ENCODE results near the gene ADGRL1.

Gene ADGRL1

DNA sequence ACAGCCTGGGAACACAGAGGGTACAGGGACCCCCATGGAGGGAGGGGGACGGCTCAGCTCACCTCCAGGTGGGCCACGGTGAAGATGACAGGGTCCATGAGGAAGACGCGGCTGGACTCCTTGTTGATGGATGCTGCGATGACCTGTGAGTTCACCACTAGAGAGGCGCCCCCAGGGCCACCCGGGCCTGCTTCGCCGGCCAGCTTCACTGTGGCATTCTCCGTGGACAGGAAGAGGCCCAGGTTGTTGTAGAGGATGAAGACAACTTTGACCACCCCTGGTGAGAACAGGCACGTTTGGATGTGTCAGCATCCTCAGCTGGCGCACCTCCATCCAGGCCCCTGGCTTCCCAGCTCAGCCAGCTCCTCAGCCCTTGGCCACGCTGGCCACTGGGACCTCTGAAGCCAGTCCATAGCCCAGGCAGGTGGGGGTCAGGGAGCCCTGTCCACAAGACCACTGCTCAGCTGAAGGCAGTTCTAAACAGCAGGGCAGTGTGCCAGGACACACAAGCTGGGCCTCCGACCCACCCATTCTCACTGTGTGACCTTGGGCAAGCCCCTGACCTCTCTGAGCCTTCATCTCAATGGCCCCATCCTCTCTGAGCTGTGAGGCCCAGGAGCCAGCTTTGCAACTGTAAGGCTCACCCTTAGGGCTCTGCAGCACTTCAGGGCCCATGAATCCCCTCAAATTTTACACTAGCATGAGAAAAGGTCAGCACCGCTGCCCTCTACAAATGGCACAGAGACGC, 47.5 kb downstream of the ADGRL1 start:
- no peak overlapping the region for H3K4me3 ChIP-seq (ENCODE audit: low read depth, low read length)
- H3K9ac ChIP-seq = no peak overlapping the region
- H2AFZ ChIP-seq = no peak overlapping the region
- H3K27me3 ChIP-seq (ENCODE audit: control insufficient read depth, insufficient read depth, low read length) = no peaks in the 10 kb centered on the region
- H3K79me2 ChIP-seq = no peaks in the 10 kb centered on the region
- no peak overlapping the region for H3K27ac ChIP-seq
- H3K4me1 ChIP-seq = no peaks in the 10 kb centered on the region
- no peaks in the 10 kb centered on the region for H3K9me3 ChIP-seq (ENCODE audit: control insufficient read depth, low read length)
- TF ChIP-seq, protein P1, sequence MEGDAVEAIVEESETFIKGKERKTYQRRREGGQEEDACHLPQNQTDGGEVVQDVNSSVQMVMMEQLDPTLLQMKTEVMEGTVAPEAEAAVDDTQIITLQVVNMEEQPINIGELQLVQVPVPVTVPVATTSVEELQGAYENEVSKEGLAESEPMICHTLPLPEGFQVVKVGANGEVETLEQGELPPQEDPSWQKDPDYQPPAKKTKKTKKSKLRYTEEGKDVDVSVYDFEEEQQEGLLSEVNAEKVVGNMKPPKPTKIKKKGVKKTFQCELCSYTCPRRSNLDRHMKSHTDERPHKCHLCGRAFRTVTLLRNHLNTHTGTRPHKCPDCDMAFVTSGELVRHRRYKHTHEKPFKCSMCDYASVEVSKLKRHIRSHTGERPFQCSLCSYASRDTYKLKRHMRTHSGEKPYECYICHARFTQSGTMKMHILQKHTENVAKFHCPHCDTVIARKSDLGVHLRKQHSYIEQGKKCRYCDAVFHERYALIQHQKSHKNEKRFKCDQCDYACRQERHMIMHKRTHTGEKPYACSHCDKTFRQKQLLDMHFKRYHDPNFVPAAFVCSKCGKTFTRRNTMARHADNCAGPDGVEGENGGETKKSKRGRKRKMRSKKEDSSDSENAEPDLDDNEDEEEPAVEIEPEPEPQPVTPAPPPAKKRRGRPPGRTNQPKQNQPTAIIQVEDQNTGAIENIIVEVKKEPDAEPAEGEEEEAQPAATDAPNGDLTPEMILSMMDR (IDR thresholded peaks at IDR 0.05) = no peak
- no peak overlapping the region for H3K4me2 ChIP-seq (ENCODE audit: low read length)
- H3K36me3 ChIP-seq (ENCODE audit: control insufficient read depth, insufficient read depth, low read length) = no peaks in the 10 kb centered on the region

DNA sequence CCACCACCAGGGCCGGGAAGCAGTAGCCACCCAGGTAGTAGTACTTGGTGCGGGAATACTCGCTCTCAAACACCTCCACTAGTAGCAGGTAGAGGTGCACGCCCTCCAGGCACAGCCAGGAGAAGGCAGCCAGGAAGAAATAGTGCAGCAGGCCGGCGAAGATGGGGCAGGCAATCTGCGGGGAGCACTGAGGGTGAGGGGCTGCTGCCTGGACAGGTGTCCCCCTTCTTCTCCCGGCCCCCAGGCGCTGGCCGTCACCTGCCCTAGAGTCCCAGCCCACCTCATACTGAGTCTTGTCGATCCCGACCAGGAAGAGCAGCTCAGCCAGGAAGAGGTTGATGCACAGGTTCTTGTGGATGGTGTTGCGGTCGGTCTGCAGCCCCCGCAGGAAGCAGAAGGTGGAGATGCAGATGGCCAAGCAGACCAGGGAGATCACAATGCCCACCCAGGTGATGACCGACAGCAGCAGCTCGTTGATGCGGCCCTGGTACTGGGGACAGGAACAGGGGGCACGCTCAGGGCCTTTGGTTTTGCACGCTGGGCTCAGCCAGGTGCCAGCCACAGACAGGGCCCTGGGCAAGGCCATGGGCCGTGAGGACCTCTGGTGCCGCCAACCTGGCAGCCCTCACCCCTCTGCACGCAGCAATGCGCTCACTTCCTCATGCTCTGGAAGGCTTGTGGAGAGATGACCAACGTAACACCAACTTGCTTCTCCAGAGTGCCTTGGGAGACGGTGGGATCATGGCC, 48.8 kb downstream of the ADGRL1 start:
- Histone ChIP-seq H2AFZ (no peak overlapping the region), H3K27ac (no peak overlapping the region), H3K4me3 (ENCODE audit: low read depth, low read length) (no peak overlapping the region), H3K9ac (no peak overlapping the region), H3K79me2 (no peaks in the 10 kb centered on the region), H3K36me3 (ENCODE audit: control insufficient read depth, insufficient read depth, low read length) (no peaks in the 10 kb centered on the region), H3K9me3 (ENCODE audit: control insufficient read depth, low read length) (no peaks in the 10 kb centered on the region), H3K4me1 (no peaks in the 10 kb centered on the region), H3K4me2 (ENCODE audit: low read length) (no peak overlapping the region), H3K27me3 (ENCODE audit: control insufficient read depth, insufficient read depth, low read length) (no peaks in the 10 kb centered on the region)
- TF ChIP-seq, protein P1 (IDR thresholded peaks at IDR 0.05) = no peak

DNA sequence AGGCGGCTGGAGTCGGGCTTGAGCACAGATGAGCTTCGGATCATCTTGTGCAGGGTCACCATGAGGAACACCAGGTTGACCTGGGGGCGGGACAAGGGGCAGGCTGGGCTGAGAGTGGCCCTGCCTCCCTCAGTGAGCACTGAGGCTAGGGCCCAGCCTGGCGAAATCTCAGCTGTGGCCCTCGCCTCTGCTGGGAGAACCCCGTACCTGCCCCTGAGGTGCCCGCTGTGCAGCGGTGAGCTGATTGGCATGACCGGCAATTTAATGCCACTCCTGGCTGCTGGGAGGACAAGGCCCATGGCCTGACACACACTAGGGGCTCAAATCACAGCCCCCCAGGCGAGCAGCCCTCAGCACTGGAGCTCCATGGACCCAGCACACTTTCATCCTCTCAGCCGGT, 49.8 kb downstream of the ADGRL1 start:
- Histone ChIP-seq H3K4me2 (ENCODE audit: low read length) (no peak overlapping the region), H3K4me3 (ENCODE audit: low read depth, low read length) (no peak overlapping the region), H3K36me3 (ENCODE audit: control insufficient read depth, insufficient read depth, low read length) (no peaks in the 10 kb centered on the region), H3K79me2 (no peaks in the 10 kb centered on the region), H3K9me3 (ENCODE audit: control insufficient read depth, low read length) (no peaks in the 10 kb centered on the region), H3K27ac (no peak overlapping the region), H2AFZ (no peak overlapping the region), H3K4me1 (no peaks in the 10 kb centered on the region), H3K27me3 (ENCODE audit: control insufficient read depth, insufficient read depth, low read length) (no peaks in the 10 kb centered on the region), H3K9ac (no peak overlapping the region)
- TF ChIP-seq, protein P1 (IDR thresholded peaks at IDR 0.05) = no peak

DNA sequence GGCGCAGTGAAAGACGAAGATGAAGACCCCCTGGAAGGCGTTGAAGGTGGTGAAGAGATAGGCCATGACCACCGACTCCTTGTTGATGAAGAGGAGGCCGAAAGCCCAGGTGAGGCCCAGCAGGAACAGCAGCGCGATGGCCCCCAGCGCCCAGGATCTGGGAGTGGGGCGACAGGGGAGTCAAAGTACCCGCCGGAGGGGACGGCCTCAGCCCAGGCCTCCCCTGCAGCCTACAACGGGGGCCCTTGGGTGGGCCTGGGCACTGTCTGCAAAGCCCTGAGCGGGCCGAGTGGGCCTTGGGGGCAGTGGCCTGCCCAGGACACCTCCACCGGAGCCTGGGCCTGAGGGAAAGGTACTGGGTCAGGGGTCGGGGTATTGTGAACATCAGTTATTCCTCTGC, 50.6 kb downstream of the ADGRL1 start:
- no peaks in the 10 kb centered on the region for H3K79me2 ChIP-seq
- no peaks in the 10 kb centered on the region for H3K4me1 ChIP-seq
- H3K36me3 ChIP-seq (ENCODE audit: control insufficient read depth, insufficient read depth, low read length) = no peaks in the 10 kb centered on the region

More for the DNA sequence above, 50.6 kb downstream of the ADGRL1 start:
- TF ChIP-seq, protein P1 (IDR thresholded peaks at IDR 0.05) = no peak
- no peaks in the 10 kb centered on the region for H3K9me3 ChIP-seq (ENCODE audit: control insufficient read depth, low read length)
- H3K27me3 ChIP-seq (ENCODE audit: control insufficient read depth, insufficient read depth, low read length) = no peaks in the 10 kb centered on the region
- H3K4me2 ChIP-seq (ENCODE audit: low read length) = no peak overlapping the region
- H3K27ac ChIP-seq = no peak overlapping the region
- no peak overlapping the region for H2AFZ ChIP-seq
- no peak overlapping the region for H3K9ac ChIP-seq
- no peak overlapping the region for H3K4me3 ChIP-seq (ENCODE audit: low read depth, low read length)

Measured in parathyroid adenoma (tissue), 2 donors.